Measurements from ENCODE around the gene CARD6. TPM values are rescaled to one million over a fixed set of nuclear protein-coding genes. Genes with fewer than 3 reads are reported as not detected.

The CARD6 gene
- total and polyA plus RNA-seq, 10 of the 15 experiments (the other 5 are each of a cell fraction or from before 2014, with no cell fraction given) = 0.29 to 1.2 (median 0.62) TPM

DNA sequence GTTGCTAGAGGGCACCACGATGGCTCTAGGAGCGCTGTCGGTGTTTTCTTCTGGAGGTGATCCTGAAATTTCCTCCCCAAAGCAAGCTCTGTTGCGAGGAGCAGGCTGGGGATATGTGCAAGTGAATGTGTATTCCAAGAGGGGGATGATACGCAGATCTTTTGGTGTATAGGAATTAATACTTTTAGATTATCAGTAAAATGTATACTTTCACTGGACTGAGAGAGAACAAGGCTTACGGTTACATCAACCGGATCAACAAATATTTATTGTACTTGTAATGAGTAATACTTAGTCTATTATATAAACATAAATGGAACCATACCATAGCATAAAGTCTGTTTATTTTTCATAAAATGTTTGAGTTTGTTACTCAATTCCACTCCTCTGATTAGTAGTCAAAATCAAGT, 42.4 kb upstream of the CARD6 start (continued):
- TF ChIP-seq, protein P1, sequence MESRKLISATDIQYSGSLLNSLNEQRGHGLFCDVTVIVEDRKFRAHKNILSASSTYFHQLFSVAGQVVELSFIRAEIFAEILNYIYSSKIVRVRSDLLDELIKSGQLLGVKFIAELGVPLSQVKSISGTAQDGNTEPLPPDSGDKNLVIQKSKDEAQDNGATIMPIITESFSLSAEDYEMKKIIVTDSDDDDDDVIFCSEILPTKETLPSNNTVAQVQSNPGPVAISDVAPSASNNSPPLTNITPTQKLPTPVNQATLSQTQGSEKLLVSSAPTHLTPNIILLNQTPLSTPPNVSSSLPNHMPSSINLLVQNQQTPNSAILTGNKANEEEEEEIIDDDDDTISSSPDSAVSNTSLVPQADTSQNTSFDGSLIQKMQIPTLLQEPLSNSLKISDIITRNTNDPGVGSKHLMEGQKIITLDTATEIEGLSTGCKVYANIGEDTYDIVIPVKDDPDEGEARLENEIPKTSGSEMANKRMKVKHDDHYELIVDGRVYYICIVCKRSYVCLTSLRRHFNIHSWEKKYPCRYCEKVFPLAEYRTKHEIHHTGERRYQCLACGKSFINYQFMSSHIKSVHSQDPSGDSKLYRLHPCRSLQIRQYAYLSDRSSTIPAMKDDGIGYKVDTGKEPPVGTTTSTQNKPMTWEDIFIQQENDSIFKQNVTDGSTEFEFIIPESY (IDR thresholded peaks at IDR 0.05) = no peak
- no peak for TF ChIP-seq KLF5 (IDR thresholded peaks at IDR 0.05; ENCODE audit: partially characterized antibody)
- TF ChIP-seq IKZF2 (IDR thresholded peaks at IDR 0.05) = no peak
- TF ChIP-seq PAX5 (IDR thresholded peaks at IDR 0.05; ENCODE audit: borderline replicate concordance, low read depth, low read length) = no peak
- TF ChIP-seq IKZF1 (conservative IDR thresholded peaks at IDR 0.05) = no peak
- TF ChIP-seq, protein P2, sequence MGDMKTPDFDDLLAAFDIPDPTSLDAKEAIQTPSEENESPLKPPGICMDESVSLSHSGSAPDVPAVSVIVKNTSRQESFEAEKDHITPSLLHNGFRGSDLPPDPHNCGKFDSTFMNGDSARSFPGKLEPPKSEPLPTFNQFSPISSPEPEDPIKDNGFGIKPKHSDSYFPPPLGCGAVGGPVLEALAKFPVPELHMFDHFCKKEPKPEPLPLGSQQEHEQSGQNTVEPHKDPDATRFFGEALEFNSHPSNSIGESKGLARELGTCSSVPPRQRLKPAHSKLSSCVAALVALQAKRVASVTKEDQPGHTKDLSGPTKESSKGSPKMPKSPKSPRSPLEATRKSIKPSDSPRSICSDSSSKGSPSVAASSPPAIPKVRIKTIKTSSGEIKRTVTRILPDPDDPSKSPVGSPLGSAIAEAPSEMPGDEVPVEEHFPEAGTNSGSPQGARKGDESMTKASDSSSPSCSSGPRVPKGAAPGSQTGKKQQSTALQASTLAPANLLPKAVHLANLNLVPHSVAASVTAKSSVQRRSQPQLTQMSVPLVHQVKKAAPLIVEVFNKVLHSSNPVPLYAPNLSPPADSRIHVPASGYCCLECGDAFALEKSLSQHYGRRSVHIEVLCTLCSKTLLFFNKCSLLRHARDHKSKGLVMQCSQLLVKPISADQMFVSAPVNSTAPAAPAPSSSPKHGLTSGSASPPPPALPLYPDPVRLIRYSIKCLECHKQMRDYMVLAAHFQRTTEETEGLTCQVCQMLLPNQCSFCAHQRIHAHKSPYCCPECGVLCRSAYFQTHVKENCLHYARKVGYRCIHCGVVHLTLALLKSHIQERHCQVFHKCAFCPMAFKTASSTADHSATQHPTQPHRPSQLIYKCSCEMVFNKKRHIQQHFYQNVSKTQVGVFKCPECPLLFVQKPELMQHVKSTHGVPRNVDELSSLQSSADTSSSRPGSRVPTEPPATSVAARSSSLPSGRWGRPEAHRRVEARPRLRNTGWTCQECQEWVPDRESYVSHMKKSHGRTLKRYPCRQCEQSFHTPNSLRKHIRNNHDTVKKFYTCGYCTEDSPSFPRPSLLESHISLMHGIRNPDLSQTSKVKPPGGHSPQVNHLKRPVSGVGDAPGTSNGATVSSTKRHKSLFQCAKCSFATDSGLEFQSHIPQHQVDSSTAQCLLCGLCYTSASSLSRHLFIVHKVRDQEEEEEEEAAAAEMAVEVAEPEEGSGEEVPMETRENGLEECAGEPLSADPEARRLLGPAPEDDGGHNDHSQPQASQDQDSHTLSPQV (IDR thresholded peaks at IDR 0.05) = no peak

DNA sequence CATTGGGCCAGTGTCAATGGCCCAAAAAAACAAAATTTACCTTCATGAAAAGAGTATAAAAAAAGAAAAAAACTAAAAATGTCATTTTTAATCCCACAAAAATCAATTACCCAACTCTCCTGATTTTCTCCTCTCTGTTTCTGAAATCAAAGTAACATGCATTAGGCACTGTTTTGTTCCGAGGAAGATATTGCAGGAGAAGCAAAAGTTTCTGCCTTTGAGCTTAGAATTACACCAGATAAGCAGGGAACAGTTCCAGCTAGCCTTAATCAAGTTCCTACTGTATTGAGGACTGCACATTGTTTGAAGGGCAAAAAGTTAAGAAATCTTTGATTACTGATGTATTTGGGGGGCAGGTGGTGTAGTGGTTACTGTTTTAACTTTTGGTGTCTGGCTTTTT, 41.9 kb upstream of the CARD6 start:
- ChIA-PET POLR2A (interaction anchor here (0.6 kb wide), 1 partner anchor 41 kb away, joined by 4 read pairs; no protein-coding TSS in a partner anchor), SMC1A (ENCODE audit: uncharacterized antibody, unreplicated experiment) (no interaction called here), CTCF (interaction anchor here (1.3 kb wide), 1 partner anchor 17 kb away, joined by 3 read pairs; no protein-coding TSS in a partner anchor), RAD21 (ENCODE audit: unreplicated experiment) (no interaction called here)
- no peak for ATAC-seq
- H3K4me2 ChIP-seq (ENCODE audit: control insufficient read depth, insufficient read depth) = no peak overlapping the region
- H3K4me3 ChIP-seq = no peak overlapping the region
- no peak overlapping the region for H2AFZ ChIP-seq (ENCODE audit: control insufficient read depth, low read depth, low read length)
- H3K79me2 ChIP-seq (ENCODE audit: control insufficient read depth, insufficient read depth, low read length) = peaks cover 28% of the 10 kb centered on the region
- WGBS (ENCODE audit: insufficient coverage, insufficient replicate concordance, low lambda C conversion rate, missing lambda C conversion rate) = 55% methylated on average over 1 of the region's 1 CpG
- H4K20me1 ChIP-seq (ENCODE audit: control insufficient read depth, insufficient read depth) = no peaks in the 10 kb centered on the region
- no peak for FAIRE-seq
- no peak overlapping the region for H3K9ac ChIP-seq (ENCODE audit: control insufficient read depth, insufficient read depth, low read length)
- intact Hi-C loops (cut with micrococcal nuclease; ENCODE audit: unreplicated experiment) (no loop called here), in situ Hi-C loops (cut with MboI) (no loop called here)
- H3K27ac ChIP-seq (ENCODE audit: control insufficient read depth, insufficient read depth) = no peak overlapping the region
- no peak for DNase-seq (ENCODE audit: low read depth, low spot score)
- no peaks in the 10 kb centered on the region for H3K36me3 ChIP-seq (ENCODE audit: control insufficient read depth in 2 of 2, insufficient read depth in 2 of 2, low read length in 1 of 2)
- H3K9me3 ChIP-seq (replicated peaks; ENCODE audit: control insufficient read depth, insufficient read depth, low read length) = no peaks in the 10 kb centered on the region
- BruUV-seq (replicated peaks) = no TSS peak
- H3K4me1 ChIP-seq (ENCODE audit: control insufficient read depth, insufficient read depth, low read length) = no peaks in the 10 kb centered on the region
- peaks cover 0 to 1% of the 10 kb centered on the region in 2 experiments; a peak in 1 of 4 replicates for H3K27me3 ChIP-seq (replicated peaks in 1 of 2; ENCODE audit: control insufficient read depth in 2 of 2, insufficient read depth in 2 of 2, low read length in 1 of 2)
- no peak for TF ChIP-seq YBX1 (IDR thresholded peaks at IDR 0.05)
- TF ChIP-seq, protein P3, sequence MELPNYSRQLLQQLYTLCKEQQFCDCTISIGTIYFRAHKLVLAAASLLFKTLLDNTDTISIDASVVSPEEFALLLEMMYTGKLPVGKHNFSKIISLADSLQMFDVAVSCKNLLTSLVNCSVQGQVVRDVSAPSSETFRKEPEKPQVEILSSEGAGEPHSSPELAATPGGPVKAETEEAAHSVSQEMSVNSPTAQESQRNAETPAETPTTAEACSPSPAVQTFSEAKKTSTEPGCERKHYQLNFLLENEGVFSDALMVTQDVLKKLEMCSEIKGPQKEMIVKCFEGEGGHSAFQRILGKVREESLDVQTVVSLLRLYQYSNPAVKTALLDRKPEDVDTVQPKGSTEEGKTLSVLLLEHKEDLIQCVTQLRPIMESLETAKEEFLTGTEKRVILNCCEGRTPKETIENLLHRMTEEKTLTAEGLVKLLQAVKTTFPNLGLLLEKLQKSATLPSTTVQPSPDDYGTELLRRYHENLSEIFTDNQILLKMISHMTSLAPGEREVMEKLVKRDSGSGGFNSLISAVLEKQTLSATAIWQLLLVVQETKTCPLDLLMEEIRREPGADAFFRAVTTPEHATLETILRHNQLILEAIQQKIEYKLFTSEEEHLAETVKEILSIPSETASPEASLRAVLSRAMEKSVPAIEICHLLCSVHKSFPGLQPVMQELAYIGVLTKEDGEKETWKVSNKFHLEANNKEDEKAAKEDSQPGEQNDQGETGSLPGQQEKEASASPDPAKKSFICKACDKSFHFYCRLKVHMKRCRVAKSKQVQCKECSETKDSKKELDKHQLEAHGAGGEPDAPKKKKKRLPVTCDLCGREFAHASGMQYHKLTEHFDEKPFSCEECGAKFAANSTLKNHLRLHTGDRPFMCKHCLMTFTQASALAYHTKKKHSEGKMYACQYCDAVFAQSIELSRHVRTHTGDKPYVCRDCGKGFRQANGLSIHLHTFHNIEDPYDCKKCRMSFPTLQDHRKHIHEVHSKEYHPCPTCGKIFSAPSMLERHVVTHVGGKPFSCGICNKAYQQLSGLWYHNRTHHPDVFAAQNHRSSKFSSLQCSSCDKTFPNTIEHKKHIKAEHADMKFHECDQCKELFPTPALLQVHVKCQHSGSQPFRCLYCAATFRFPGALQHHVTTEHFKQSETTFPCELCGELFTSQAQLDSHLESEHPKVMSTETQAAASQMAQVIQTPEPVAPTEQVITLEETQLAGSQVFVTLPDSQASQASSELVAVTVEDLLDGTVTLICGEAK (IDR thresholded peaks at IDR 0.05; ENCODE audit: borderline replicate concordance) = no peak

All from GM12878 (cell line).